Right ventricle myocardium superior (tissue), 1 donor: ENCODE data around the gene TBC1D30. TPM values are rescaled to one million over a fixed set of nuclear protein-coding genes. Genes with fewer than 3 reads are reported as not detected.

ENCODE experiments used
- ATAC-seq: fragments of 200-7000 bp; cut with Tn5 transposase; one replicate; pipeline ENCODE4 v1.9.1; 2020; ENCODE audit warnings: mild to moderate bottlenecking; ENCODE audit not compliant: poor library complexity
- DNase-seq: peaks from one replicate; pipeline ENCODE4 v3.0.0-alpha.2; 2020
- intact Hi-C: fragments of 100-400 bp; cut with DNase I; formaldehyde crosslinking; loops from one replicate; pipeline ENCODE4 v1.11.2; 2022
- total RNA-seq: library from RNA; stranded (reverse); fragmentation: NEBNext Ultra II Directional; extraction: Animal tissue kit (Norgen Biotek cat#: 25700); gene quantifications from one replicate; pipeline ENCODE4 v1.2.1, GENCODE V29; 2021
- donor health status: DM: no; HTN: yes; CAD: no; lungs with severe emphysema.

Gene TBC1D30
- total RNA-seq, 1 donor from 2014 or later, result 0.83 TPM

DNA sequence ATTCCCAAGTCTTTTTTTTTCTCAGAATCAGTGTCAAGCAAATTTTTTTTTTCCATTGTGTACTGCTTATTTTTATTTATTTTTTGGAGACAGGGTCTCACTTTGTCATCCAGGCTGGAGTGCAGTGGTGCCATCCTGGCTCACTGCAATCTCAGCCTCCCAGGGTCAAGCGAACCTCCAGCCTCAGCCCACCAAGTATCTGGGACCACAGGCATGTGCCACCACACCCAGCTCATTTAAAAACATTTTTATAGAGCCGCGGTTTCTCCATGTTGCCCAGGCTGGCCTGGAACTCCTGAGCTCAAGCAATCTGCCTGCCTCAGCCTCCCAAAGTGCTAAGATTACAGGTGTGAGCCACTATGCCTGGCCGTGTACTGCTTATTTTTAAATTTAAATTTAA, 68.1 kb downstream of the TBC1D30 start:
- no peak for DNase-seq
- no peak for ATAC-seq
- intact Hi-C loops, result loop anchor here (5.0 to 10.0 kb wide), 3 partner anchors 232 to 1195 kb away; partner anchors contain the start of gene WIF1

DNA sequence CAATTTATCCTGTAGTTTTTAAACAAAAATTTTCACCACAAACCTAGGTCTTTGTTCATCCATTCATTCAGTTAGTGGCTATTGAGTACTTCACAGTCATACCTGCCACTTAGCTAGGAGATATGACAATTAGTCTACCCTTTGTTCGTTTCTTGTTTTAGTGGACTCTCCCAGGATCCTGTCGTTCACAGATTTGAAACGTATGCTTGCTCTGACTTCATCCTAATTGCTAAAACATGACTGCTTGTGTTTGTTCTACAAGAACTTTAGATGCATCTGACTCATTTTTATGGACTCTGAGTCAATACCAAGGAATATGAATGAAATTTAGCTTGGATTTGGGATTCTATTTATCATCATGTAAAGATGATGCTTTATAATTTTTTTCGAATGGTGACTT, 69.5 kb downstream of the TBC1D30 start:
- DNase-seq (no peak), ATAC-seq (no peak)
- intact Hi-C loops, result loop anchor here (5.0 to 10.0 kb wide), 3 partner anchors 231 to 1193 kb away; partner anchors contain the start of gene WIF1

DNA sequence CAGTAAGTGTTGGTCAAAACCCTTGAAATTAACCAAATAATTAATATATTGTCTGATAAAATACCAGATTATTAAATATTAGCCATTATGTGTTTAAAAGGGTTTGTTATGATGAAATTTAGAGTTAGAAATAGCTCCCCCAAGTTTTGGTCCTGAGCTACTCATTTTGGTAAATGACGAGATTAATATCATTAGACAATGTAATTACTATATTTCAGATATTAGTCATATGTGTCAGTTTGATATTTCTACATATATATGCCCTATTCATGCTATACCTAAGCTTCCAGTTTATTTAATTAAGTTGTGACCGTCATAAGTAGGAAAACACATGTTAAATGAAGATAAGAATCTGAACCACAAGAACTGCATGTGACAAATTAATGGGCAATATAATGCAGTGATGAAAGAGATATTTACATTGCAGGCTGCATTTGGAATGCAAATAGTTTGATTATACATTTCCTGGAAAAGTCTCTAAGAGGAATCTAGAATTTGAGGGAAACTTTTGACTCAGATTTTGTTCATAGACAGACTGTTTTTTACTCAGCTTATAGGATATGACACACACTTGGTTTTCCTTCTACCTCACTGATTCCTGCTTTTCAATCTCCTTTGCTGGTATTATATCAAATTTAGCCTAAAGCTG, 70.5 kb downstream of the TBC1D30 start:
- intact Hi-C loops, result loop anchor here (5.0 to 10.0 kb wide), 3 partner anchors 230 to 1192 kb away; partner anchors contain the start of gene WIF1
- no peak for ATAC-seq
- no peak for DNase-seq

DNA sequence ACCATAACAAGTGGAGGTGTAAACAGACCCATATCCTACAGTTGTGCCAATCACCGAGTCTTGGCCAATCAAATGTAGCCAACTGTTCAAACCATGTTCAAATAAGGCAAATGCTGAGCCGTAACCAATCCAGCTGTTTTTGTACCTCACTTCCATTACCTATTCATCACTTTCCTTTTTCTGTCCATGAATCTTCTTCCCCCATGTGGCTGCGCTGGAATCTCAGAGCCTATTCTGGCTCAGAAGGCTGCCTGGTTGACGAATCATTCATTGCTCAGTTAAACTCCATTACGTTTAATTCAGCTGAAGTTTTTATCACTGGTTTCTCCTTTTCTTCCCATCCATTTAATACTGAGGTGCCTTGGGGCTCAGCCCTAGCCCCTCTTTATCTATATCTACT, 71.1 kb downstream of the TBC1D30 start:
- intact Hi-C loops, result loop anchor here (10.0 kb wide), 1 partner anchor 229 kb away; the partner anchor contains the start of gene WIF1
- DNase-seq (no peak), ATAC-seq (no peak)

DNA sequence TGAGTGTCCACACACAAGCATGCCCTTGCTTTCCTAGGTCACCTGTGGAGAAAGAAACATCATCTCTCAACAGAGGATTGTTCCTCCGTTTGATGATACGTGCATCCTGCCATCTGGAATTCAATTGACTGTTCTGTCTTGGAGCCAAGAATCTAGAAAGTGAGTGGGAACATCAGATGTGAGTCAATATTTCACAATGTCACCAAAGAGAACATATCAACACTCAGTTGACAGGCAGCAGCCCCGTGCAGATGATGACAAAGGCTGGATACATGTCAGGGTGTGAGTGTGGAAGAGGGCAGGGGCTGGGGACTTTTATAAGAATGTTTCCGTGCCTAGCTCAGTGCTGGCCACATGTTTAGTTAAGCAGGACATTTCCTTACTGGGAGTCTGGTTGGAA, 76.1 kb downstream of the TBC1D30 start:
- ATAC-seq, result peak; percentile 68
- intact Hi-C loops, result no loop called here
- DNase-seq, result no peak

DNA sequence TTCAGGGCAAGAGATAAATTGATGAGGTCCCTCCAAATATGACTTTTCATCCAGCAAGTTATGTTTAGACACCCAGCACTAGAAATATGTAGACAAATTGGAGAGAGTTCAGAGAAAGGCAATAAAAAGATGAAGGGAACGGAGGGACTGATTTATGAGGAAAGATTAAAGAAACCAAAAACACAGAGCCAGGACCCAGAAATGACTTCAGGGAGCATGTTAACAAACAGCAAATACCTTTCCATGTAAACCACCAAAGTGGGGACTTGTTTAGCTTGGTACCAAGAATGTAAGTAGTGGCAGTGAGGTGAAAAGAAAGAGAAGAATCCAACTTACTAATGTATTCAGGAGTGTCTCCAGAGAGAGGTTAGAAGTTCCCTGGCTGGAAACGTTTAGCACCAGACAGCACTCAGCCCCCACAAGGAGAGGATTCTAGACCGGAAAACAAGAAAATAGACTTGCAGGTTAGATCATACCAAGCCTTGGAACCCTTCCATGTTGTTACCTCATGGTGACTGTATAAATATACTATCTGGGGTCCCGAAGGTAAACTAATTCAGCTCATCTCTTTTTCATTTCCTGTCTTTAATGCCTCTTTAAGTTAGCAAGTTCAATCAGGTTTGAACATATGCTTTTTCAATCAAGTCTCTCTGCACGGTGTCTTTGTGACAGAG, 79.2 kb downstream of the TBC1D30 start:
- no peak for ATAC-seq
- intact Hi-C loops, result no loop called here
- no peak for DNase-seq

DNA sequence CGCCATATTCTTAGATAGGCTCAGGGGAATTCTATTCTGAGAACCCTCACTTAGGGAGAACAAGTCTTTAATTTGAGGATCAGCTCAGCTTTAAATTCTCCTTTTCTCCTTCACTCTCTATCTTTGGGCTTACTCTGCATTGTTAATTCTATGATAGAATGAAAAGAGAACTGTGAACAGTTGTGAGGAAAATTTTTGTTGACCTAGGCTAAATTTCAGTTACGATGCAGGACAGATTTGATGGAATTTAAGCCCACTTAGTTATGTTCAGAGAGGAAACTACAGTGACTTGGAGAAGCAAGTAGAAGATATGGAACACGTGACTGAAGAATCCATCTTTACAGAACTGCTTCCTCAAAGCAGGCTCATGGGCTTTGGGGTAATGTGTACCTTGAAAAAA, 82.7 kb downstream of the TBC1D30 start:
- DNase-seq (no peak), ATAC-seq (no peak)
- intact Hi-C loops, result no loop called here

DNA sequence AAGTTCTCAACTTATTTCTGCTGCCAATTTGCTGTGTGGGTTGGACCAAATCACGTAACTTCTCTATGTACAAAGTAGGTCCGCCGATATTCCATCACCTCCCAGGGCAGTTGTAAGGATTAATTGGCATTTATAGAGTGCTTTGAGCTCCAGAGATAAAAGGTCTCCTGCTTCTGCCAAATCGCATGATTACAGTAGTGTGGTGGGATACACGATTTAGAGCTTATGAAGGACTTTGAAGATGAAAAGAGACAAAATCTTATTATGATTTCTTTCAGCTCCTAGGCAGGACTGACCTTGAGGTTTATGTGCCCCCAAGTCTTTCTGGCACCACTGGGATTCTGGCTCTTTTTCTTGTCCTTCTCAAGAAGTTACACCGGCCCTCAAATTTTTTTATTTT, 84.7 kb downstream of the TBC1D30 start:
- ATAC-seq, result no peak
- DNase-seq, result no peak
- intact Hi-C loops, result no loop called here

DNA sequence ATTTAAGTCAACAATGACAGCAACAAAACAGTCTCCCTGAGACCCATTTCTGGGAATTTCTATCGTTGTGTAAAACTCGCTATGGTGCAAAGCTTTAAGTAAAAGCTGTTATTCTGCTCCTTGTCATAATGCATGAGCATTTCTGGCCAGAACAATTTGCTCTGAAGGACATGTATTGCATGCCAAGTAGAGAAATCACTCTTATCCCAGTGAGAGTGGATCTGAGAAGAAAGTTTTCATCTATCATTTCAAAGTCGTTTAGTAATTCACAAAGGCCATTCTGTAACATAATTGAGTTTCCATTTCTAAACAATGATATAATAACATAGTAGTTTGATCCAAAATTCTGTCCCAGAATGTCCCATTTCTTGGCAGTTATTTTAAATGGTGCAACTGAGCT, 86.6 kb downstream of the TBC1D30 start:
- ATAC-seq (no peak), DNase-seq (no peak)
- intact Hi-C loops, result no loop called here

DNA sequence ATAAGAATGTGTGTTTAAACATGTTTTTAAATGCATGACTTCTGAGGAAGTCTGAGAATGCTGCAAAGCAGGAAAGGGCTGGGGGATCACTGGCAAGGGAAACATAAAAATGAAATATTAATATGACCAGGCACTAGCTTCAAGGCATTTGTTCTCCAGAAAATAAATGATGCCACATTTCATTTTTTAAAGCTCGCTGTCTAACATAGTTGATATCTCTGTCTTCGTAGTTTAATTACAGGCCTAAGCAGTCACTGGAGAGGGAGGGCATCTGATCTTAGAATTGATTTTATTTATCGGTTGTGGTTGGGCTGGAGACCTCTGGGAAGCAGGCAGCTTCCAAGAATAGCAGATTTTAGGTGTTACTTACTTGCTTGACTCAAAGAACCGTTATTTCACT, 87.5 kb downstream of the TBC1D30 start:
- DNase-seq (no peak), ATAC-seq (no peak)
- intact Hi-C loops, result no loop called here

DNA sequence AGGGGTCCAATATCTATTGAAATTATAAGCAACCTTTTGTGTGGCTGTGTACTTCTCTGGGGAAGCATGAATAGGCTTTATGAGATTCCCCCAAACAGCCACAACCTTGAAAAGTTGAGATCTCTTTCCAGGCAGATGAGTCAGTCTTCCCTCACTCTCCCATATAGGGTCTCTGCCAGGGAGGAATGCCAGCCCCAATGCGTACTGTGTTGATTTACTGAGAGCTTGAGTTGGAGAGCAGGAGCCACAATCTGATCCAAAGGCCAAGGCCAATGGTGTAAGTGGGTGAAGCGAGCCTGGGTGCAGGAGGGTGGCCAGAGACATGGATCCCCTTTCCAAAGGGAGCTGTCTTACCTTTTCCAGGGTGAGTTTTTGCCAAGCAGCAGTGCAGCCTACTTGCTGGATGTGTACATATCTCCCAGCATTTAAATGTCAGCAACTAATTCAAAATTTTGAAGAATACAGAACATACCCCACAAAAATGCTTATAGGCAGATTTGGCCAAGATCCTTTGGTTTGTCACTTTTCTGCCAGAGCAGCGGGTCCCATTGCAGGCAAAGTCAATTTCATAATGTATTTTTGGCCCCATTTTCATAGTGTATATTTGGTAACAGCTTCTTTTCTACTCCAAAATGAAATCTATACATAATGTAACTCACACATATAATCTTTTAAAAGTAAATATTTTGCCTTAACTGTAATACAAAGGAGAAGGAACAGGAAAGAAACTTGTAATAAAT, 88.2 kb downstream of the TBC1D30 start:
- DNase-seq, result no peak
- intact Hi-C loops, result no loop called here
- no peak for ATAC-seq

DNA sequence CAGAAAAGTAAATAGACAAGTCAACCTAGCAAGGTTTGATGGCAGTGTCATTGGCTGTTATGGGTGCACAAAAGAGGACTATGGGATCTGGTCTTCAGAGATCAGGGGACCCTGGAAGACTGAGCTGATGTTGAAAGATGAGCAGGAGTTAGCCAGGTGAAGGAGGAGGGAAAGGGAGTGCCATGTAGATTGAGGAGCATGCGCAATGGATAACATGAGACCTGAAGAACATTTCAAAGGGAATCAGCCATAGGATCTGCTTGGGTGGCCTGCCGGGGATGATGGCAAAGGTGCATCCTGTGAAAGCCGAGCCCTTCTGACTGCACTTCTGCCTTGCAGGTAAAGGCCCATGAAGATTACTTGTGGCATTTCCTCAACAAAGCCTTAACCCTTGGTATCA, 90.8 kb downstream of the TBC1D30 start:
- intact Hi-C loops, result no loop called here
- no peak for DNase-seq
- no peak for ATAC-seq

DNA sequence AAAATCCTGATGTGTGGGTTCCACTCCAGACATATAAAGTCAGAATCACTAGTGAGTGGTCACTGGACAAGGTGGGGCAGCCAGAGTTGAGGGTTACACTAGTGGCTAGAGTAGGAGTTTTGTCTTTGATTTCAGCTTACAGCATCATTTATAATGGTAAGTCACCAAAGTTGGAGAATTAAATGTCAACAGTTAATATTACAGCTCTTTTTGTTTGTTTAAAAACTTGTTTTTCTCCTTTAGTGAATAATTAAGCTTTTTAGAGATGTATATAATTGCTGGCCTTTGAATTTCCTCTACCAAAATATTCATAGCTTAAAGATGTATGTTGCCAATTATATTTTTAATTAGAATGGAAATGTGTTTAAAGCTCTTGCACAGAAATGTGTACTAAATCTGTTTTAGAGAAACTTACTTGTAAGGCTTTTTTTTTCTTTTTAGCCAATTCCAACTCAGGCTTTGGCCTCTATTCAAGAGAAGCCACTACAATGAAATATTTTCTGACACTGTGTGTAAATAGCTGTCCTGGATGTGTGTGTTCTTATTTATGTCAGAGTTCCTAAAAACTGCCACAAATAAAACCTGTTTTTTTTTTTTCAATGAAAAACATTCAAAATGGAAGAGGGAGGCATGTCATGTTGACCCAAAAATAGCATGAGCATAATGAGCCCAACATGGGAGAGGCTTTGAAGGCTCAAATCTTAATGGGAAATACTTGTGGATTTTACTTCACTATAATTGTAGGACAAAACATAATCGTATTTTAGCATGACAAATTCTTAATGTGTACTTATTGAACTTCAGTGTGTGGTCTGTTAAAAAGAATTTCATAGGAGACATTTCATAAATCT, 92.2 kb downstream of the TBC1D30 start:
- DNase-seq, result no peak
- ATAC-seq, result no peak
- intact Hi-C loops, result no loop called here

DNA sequence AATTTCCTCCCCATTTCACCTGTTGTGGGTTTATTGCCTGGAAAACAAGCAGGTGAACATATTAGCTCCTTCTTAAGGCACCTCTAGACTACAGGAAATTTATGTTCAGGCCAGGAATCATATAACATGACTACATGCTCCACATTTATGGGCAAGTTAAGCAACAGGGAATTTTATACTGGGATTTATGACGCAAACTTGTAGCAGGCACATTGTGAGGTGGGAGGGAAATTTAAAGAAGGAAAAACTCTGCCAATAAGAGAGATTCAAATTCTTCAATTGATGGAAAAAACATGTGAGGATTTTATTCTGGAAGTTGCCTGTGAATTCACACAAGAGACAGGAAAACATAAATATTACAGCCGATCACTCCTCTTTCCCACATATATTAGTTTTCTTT, 93.9 kb downstream of the TBC1D30 start:
- DNase-seq, result no peak
- no peak for ATAC-seq
- intact Hi-C loops, result no loop called here

DNA sequence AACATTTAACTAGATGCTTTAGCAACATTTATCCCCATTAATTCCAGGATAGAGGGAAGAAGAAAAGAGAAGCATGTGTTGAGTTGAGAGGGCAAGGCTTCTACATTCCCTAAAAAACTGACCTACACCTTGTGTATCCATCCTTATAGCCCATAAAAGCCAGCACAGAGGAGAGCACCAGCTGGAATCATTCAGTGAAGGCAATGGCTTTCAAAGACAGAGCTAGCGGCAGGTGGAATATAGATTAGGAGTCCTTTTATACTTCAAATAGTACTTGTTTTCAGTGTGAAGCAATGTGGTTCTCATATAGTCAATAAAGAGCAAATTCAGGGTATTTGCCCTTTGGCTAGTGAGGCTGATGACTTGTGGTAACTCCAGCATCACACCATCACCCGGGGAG, 94.4 kb downstream of the TBC1D30 start:
- ATAC-seq (no peak), DNase-seq (no peak)
- intact Hi-C loops, result no loop called here

DNA sequence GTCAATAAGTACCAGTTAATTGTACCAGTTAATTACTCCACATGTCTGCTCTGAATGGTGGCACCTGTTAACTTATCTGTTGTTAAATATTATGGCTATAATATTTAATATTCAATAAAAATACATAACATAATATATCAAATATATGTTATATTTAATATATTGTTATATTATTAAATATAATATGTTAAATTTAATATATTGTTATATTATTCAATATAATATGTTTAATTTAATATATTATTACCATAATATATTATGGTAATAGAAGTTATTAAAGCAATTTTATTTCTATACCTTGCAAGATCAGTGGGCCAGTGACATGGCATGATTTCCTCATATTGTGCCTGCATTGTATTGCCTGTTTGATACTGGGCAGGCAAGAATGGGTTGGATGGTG, 98.4 kb downstream of the TBC1D30 start:
- intact Hi-C loops, result no loop called here
- no peak for ATAC-seq

DNA sequence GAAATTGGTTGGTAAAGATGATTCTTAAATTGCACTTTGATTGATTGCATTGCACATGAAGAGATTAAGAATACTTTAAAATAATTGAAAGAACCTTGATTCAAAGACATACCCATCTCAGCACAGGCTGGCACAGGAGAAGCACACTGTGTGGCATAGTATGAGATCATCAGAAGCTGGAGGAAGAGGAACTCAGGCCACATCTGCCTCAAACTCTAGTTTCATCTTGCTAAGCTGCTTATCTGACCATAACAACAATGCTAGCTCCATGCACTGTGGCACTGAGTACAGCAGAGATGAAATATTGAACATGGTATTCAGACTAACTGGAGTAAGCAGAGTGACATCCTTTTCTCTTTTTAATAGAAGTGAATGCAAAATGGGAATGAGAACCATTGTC, 99.1 kb downstream of the TBC1D30 start:
- intact Hi-C loops, result no loop called here
- DNase-seq, result no peak
- ATAC-seq, result no peak

More for the DNA sequence above, 98.4 kb downstream of the TBC1D30 start:
- DNase-seq, result no peak
